ENCODE data around the gene BIRC3. TPM values are rescaled to one million over a fixed set of nuclear protein-coding genes. Genes with fewer than 3 reads are reported as not detected.

BIRC3 gene
- total RNA-seq, 2 donors from 2014 or later, result 0.04 to 0.07 TPM

DNA sequence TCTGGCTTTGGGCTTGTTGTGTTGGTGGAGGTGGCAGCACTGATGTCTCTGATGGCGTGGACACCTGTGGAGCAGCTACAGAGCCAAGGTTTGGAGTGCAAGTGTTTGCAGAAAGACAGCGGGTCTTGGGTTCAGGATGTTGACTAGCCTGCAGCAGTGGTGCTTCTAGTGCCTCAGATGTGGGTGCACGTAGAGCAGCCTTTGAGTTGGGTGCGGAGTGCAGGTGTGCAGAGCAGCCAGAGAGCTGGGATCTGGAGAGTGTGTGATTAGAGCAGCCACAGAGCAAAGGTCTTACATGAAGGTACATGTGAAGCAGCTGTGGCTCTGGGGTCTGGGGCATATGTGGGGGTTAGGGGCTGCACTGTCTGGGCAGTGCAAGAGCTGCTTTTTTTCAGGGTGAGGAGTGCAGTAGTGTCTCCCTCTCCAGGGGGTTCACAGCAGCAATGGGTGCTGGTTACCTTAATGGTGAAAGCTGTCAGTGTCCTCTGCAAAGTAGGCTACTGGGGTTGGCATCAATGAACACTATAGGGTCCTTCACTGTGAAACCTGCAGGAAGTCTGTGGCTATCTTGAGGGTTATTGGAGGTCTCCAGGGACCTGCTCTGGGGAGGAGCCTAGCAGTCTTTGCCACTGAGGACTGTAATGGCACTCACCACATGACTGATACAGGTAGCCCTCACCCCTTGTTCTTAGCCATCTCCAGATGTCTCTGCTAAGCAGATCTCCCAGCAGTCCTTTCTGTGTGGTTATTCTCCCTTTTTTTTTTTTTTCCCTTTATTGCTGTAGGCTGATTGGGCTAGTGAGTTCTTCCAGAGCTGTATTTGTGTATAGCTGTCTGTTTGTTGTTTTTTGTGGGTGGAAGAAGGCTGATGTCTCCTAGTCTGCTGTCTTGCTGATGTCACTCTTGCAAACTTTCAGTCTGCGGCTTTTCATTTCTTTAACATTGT is 44.1 kb downstream of the BIRC3 start:
- Mint-ChIP-seq H3K36me3 (ENCODE audit: low read depth) (peaks cover 72% of the 10 kb centered on the region), H3K27ac (peak overlapping the region; percentile 14), H3K27me3 (ENCODE audit: insufficient read depth) (no peaks in the 10 kb centered on the region), H3K9me3 (no peaks in the 10 kb centered on the region), H3K4me3 (no peak overlapping the region), H3K4me1 (peaks cover 6% of the 10 kb centered on the region)
- Histone ChIP-seq H3K9me3 (ENCODE audit: control insufficient read depth, low read length) (peaks cover 24% of the 10 kb centered on the region), H3K27ac (ENCODE audit: low read depth, low read length) (no peak overlapping the region), H3K4me3 (ENCODE audit: low read length) (no peak overlapping the region), H3K4me1 (ENCODE audit: control insufficient read depth, insufficient read depth, low read length) (no peaks in the 10 kb centered on the region), H3K9ac (ENCODE audit: extremely low read depth, low read length, poor library complexity, severe bottlenecking) (no peak overlapping the region), H3K27me3 (ENCODE audit: control insufficient read depth, insufficient read depth, low read length, poor library complexity, severe bottlenecking) (no peaks in the 10 kb centered on the region), H3K36me3 (ENCODE audit: control insufficient read depth, insufficient read depth, low read length) (peaks cover 85% of the 10 kb centered on the region)
- WGBS, 2 experiments (ENCODE audit: insufficient coverage in 1 of 2, insufficient read length in 1 of 2), result 89 to 99% methylated on average over 3 to 5 of the region's 5 CpGs
- TF ChIP-seq, protein P1, sequence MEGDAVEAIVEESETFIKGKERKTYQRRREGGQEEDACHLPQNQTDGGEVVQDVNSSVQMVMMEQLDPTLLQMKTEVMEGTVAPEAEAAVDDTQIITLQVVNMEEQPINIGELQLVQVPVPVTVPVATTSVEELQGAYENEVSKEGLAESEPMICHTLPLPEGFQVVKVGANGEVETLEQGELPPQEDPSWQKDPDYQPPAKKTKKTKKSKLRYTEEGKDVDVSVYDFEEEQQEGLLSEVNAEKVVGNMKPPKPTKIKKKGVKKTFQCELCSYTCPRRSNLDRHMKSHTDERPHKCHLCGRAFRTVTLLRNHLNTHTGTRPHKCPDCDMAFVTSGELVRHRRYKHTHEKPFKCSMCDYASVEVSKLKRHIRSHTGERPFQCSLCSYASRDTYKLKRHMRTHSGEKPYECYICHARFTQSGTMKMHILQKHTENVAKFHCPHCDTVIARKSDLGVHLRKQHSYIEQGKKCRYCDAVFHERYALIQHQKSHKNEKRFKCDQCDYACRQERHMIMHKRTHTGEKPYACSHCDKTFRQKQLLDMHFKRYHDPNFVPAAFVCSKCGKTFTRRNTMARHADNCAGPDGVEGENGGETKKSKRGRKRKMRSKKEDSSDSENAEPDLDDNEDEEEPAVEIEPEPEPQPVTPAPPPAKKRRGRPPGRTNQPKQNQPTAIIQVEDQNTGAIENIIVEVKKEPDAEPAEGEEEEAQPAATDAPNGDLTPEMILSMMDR (conservative IDR thresholded peaks at IDR 0.05), result no peak
- DNase-seq, result no peak

DNA sequence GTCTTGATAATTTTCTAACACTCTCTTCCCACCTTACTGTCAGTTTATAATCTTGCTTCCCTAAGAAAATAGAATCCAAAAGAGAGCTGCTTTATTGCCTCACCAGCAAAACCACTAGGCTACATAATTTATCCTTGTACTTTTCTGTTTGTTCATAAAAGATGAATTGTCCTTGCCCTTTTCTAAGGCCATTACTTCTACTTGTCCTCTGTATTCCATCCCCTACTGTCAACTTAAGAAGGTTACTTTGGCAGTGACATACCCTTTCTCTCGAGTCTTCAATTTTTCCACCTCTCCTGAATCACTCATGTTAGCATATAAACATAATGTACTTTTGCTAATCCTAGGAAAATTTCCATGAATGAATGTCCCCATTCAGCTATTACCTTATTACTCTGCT is 47.7 kb downstream of the BIRC3 start:
- no peak for DNase-seq
- H3K27me3 Mint-ChIP-seq (ENCODE audit: insufficient read depth), result no peaks in the 10 kb centered on the region
- H3K27ac Mint-ChIP-seq, result no peak overlapping the region
- Histone ChIP-seq H3K9me3 (ENCODE audit: control insufficient read depth, low read length) (peaks cover 15% of the 10 kb centered on the region), H3K27me3 (ENCODE audit: control insufficient read depth, insufficient read depth, low read length, poor library complexity, severe bottlenecking) (no peaks in the 10 kb centered on the region), H3K4me3 (ENCODE audit: low read length) (no peak overlapping the region), H3K27ac (ENCODE audit: low read depth, low read length) (no peak overlapping the region), H3K4me1 (ENCODE audit: control insufficient read depth, insufficient read depth, low read length) (no peaks in the 10 kb centered on the region), H3K36me3 (ENCODE audit: control insufficient read depth, insufficient read depth, low read length) (peaks cover 88% of the 10 kb centered on the region), H3K9ac (ENCODE audit: extremely low read depth, low read length, poor library complexity, severe bottlenecking) (no peak overlapping the region)
- no peak overlapping the region for H3K4me3 Mint-ChIP-seq
- peaks cover 77% of the 10 kb centered on the region for H3K36me3 Mint-ChIP-seq (ENCODE audit: low read depth)
- peaks cover 3% of the 10 kb centered on the region for H3K9me3 Mint-ChIP-seq
- TF ChIP-seq, protein P1 (conservative IDR thresholded peaks at IDR 0.05), result no peak
- peaks cover 6% of the 10 kb centered on the region for H3K4me1 Mint-ChIP-seq
- 88 to 97% methylated on average over 1 of the region's 1 CpG for WGBS, 2 experiments (ENCODE audit: insufficient coverage in 1 of 2, insufficient read length in 1 of 2)

DNA sequence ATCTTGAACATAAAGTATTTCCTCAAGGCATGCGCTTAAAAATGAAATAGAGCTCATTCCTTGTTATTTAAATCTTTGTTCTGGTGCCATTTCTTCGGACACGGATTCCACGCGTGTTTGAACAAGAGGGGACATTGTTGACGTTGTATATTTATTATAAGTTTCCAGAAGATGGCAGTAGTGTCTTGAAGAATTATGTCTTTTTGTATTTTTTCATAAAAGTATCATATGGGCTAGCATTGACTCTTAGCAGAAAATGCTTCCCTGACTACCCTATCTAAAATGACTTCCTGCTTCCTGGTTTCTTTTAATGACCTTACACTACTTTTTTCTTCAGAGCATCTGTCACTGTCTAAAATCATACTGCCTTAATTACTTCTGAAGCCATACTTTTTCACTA is 50.1 kb downstream of the BIRC3 start:
- H3K27ac Mint-ChIP-seq, result no peak overlapping the region
- peaks cover 64% of the 10 kb centered on the region for H3K36me3 ChIP-seq (ENCODE audit: control insufficient read depth, insufficient read depth, low read length)

More for the DNA sequence above, 50.1 kb downstream of the BIRC3 start:
- TF ChIP-seq, protein P1 (conservative IDR thresholded peaks at IDR 0.05), result peak; percentile 26
- H3K9me3 ChIP-seq (ENCODE audit: control insufficient read depth, low read length), result peaks cover 12% of the 10 kb centered on the region
- Mint-ChIP-seq H3K9me3 (peaks cover 5% of the 10 kb centered on the region), H3K36me3 (ENCODE audit: low read depth) (peaks cover 64% of the 10 kb centered on the region), H3K4me1 (peaks cover 6% of the 10 kb centered on the region), H3K4me3 (no peak overlapping the region), H3K27me3 (ENCODE audit: insufficient read depth) (no peaks in the 10 kb centered on the region)
- H3K4me3 ChIP-seq (ENCODE audit: low read length), result no peak overlapping the region
- H3K9ac ChIP-seq (ENCODE audit: extremely low read depth, low read length, poor library complexity, severe bottlenecking), result no peak overlapping the region
- no peak for DNase-seq
- no peaks in the 10 kb centered on the region for H3K27me3 ChIP-seq (ENCODE audit: control insufficient read depth, insufficient read depth, low read length, poor library complexity, severe bottlenecking)
- no peaks in the 10 kb centered on the region for H3K4me1 ChIP-seq (ENCODE audit: control insufficient read depth, insufficient read depth, low read length)
- no peak overlapping the region for H3K27ac ChIP-seq (ENCODE audit: low read depth, low read length)
- 88 to 97% methylated on average over 5 to 6 of the region's 6 CpGs for WGBS, 2 experiments (ENCODE audit: insufficient coverage in 1 of 2, insufficient read length in 1 of 2)

All from endodermal cell (in vitro differentiated cells).